Measurements from ENCODE around the gene LPCAT1.
"Not testable (repeated sequence)": the region's sequence is repeated elsewhere in the genome, so short reads cannot be mapped to it uniquely, and the experiment has no call there.

The LPCAT1 gene

DNA sequence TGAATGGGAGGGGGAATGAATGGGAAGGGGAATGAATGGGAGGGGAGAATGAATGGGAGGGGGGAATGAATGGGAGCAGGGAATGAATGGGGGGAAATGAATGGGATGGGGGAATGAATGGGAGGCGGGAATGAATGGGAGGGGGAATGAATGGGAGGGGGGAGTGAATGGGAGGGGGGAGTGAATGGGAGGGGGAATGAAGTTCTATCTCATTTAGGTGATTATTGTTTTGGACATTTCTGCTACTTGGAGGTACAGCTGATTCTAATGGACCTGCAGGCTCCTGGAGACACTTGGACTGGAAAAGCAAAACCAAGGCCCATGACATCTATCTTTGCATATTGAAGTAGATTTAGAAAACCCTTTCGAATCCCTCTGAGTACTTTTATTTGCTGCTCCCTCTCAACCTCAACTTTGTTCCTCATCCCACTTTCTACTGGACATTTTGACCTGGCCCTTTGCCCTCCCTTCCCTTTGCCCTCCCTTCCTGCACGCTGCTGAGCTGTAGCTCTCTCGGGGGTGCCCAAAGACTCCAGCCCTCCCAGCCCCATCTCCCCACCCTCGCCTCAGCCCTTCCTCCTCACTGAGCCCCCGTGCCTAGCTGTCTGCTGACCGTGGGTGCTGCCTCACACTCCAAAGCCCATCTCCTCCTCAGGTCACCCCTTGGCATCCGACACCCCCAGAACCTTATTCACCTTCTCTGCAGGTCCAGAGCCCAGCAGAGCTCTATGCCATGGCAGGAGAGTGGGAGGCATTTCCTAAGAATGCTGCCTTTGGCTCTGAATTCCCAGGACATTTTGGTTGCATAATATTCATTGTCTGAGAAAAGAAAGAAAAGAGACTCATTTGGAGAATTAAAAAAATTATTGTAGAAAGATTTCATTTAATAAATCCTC is 19.9 kb upstream of the LPCAT1 start:
- no peak overlapping the region for H3K4me3 ChIP-seq (ENCODE audit: low read depth, low read length)
- DNase-seq (ENCODE audit: low read depth) = no peak

DNA sequence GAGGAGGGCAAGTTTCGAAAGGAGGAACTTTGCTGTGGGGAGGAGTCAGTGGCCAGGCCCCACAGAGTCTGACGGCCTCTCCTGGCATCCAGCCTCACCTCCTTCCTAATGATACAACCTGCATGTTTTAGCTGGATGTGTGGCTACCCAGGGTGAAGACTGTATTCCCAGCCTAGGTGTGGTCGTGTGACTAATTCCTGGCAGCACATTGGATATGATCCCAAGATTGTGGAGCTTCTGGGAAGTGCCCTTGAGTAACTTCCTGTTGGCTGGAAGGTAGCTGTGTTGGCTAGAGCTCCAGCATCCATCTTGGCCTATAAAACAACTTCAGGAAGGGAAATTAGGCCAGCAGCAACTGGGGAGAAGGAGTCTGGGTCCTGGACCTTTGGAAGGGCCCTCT is 19.0 kb upstream of the LPCAT1 start:
- no peak for DNase-seq (ENCODE audit: low read depth)
- H3K4me3 ChIP-seq (ENCODE audit: low read depth, low read length) = no peak overlapping the region

DNA sequence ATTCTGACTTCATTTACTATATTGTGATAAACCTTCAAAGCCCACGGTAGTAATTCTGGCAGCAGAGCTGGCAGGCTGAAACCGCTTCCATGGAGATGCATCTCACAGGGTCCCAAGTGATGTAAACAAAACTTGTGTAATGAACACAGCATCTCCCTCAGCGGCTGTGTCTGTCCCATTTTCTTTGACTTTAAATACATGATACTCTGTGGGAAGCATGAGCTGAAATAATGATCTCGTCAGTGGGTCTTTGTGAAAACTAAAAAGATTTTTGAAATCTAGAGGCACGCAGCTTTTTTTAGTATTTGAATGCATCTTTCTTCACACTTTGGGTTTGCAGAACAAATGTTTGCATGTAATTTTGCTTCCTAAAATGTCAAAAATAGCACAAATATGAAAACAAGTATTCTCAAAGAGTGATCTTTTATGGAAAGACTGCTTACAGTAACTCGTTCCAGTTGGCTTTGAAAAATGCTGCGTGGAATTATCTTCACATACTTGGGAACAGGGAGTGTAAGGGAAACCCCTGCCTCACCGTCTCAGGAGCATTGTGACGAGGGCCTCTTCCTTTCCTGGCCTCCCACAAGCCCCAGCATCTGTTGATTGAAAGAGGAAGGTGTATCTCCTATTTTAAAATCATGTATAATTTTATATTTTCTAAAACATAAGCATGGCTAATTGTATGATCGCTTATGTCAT is 18.1 kb upstream of the LPCAT1 start:
- no peak overlapping the region for H3K4me3 ChIP-seq (ENCODE audit: low read depth, low read length)
- no peak for DNase-seq (ENCODE audit: low read depth)

DNA sequence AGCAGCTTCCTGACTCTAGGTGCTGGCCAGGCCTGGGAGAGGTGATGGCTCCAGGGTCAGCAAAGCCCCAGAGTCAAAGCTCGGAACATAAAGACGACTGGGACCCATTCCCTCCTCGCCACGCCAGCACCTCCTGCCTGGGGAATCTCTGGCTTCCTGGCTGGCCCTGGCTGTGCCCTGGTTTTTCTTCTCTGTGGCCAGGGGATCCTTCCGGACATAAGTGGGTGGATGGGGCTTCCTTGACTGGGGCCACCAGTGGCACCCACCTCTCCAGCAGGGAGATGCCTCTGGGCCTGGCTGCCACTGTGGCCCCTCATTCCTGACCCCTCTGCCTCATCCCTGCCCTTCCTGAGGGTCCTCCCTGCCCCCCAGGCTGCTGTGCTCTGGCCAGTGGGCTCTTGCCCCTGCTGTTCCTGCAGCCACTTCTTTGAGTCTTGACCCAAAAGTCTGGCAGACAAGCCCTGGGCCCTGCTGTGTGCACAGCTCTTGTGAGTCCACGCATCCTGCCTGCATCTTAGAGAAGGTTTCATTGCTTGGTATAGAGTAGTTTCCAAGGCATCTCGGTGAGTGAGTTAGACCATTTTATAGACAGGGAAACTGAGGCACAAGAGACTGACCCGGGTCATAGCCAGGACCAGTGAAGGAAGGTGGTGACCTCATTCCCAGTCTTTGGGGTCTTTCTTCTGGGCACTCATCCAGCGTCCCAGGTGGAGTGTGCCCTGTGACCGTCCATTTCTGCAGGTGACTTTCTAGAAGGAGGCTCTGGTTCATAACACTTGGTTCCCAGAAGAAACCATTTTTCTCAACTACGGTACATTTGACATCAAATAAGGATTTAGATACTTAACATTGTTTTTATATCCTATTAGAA is 17.3 kb upstream of the LPCAT1 start:
- DNase-seq (ENCODE audit: low read depth) = no peak
- no peak overlapping the region for H3K4me3 ChIP-seq (ENCODE audit: low read depth, low read length)

DNA sequence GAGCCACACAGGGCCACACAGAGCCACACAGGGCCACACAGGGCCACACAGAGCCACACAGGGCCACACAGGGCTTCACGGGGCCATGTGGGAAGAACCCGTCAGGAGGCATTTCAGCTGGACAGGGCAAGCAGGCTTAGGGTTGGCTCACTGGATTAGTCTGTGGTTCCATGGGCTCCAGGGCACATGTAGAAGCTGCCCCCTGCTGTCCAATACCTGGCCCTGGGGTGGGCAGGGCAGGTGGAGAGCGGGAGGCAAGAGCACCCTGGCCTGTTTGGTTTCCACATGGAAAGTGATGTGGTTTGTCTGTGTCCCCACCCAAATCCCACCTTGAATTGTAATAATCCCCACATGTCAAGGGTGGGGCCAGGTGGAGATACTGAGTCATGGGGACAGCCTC is 16.4 kb upstream of the LPCAT1 start:
- no peak for DNase-seq (ENCODE audit: low read depth)

DNA sequence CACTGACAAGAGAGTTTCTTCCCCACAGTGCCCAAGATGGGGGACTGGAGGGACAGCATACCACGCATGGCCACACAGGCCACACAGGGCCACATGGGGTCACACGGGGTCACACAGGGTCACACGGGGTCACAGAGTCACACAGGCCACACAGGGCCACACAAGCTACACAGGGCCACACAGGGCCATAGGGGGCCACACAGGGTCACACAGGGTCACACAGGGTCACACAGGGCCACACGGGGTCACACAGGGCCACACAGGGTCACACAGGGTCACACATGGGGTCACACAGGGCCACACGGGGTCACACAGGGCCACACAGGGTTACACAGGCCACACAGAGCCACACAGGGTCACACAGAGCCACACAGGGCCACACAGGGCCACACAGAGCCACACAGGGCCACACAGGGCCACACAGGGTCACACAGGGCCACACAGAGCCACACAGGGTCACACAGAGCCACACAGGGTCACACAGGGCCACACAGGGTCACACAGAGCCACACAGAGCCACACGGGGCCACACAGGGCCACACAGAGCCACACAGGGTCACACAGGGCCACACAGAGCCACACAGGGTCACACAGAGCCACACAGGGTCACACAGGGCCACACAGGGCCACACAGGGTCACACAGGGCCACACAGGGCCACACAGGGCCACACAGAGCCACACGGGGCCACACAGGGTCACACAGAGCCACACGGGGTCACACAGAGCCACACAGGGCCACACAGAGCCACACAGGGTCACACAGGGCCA is 15.8 kb upstream of the LPCAT1 start:
- not testable (repeated sequence) for DNase-seq (ENCODE audit: low read depth)

More for the DNA sequence above, 16.4 kb upstream of the LPCAT1 start:
- no peak overlapping the region for H3K4me3 ChIP-seq (ENCODE audit: low read depth, low read length)

DNA sequence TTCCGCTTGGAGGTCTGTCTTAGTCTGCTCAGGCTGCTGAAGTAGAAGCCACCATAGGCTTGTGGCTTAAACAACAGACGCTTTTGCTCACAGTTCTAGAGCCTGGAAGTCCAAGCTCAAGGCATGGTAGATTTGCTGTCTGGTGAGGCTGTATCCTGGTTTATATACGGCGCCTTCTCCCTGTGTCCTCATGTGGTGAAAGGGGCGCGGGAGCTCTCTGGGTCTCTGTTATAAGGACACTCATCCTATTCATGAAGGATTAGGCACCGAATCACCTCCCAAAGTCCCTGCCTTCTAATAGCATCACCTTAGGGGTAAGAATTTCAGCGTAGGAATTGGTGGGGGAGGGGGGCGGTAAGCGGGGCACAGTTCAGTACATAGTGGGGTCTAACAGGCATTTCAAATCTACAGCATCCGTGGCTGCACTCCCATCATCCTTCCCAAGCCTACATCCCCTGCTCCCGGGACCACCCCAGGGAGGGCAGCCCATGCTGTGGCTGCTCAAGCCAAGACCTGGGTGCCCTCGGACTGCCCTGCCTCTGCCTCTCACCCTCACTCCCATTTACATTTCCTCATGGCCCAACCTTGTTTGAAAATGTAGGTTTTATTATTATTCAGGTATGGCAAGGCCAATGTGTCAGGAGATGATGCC is 15.1 kb upstream of the LPCAT1 start:
- no peak for DNase-seq (ENCODE audit: low read depth)
- no peak overlapping the region for H3K4me3 ChIP-seq (ENCODE audit: low read depth, low read length)

More for the DNA sequence above, 15.8 kb upstream of the LPCAT1 start:
- not testable (repeated sequence) for H3K4me3 ChIP-seq (ENCODE audit: low read depth, low read length)

DNA sequence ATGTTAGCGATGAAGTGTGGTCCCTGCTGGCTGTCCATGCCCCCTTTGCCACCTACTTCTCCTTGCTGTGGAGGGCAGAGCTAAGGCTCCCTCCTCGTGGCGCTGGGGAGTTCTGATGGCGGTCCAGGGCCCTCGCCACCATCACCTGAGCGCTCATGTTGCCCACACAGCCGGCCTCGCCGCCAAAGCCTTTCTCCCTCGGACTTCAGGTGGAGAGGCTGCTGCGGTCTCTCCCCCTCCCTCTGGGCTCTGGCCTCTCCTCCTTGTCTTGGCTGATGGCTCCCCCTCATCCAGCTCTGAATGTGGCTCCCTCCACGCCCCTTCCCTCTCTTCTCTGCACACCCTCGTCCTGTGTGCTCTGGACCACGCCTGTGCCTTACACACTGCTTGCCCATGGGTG is 14.5 kb upstream of the LPCAT1 start:
- no peak for DNase-seq (ENCODE audit: low read depth)
- H3K4me3 ChIP-seq (ENCODE audit: low read depth, low read length) = no peak overlapping the region

DNA sequence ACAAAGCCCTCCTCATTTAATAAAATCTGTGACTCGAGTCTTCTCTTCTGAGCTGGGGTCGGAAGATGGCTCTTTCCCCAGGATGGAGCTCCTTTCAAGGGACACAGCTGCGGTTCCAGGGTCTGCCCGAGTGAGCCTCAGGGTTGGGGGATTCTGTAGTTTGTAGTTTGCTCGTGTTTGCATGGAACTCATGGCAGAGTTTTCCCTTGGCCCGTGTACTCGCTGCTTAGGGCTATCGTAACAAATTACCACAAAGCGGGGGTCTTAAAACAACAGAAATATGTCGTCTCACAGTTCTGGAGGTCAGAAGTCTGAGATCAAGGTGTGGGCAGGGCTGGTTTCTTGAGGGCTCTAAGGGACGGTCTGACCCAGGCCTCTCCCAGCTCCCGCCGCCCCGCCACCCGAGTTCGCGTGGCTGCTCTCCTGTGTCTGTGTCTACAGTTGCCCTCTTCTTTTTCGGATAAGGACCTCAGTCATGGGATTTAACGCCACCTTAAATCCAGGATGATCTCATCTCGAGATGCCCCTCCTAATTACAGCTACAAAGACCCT is 13.9 kb upstream of the LPCAT1 start:
- DNase-seq (ENCODE audit: low read depth) = no peak

DNA sequence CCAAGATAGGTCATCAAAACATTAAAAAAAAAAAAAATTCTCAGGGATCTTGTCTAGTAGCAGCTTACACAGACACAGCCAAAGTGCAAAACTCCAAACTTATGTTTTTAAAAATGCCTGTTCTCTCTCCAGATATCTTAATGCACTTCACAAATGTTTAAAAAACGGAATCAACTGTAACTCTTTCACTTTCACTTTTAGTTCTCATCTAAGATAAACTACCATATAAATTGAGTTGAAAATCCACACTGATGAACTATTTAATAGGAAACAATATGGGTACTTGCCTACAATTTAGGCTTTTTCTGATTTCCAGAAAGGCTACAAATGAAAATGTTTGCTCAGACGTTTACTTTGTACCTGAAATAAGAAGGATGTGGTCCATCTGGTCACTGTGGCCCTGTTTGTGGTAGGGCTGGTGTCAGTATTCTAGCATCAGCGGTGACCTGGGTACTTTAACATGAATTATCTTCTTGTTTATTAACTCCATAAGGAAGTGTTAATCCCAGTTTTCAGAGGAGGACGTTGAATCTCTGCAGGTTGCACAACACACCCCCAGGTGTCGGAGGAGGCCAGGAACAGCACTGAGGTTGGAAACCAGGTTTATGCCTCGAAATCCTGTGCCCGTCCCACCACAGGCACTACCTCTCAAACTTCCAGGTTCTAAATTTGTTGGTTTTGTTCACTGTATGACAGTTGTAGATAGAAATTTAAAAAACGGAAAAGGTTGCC is 13.3 kb upstream of the LPCAT1 start:
- no peak for DNase-seq (ENCODE audit: low read depth)
- no peak overlapping the region for H3K4me3 ChIP-seq (ENCODE audit: low read depth, low read length)

More for the DNA sequence above, 13.9 kb upstream of the LPCAT1 start:
- H3K4me3 ChIP-seq (ENCODE audit: low read depth, low read length) = no peak overlapping the region

DNA sequence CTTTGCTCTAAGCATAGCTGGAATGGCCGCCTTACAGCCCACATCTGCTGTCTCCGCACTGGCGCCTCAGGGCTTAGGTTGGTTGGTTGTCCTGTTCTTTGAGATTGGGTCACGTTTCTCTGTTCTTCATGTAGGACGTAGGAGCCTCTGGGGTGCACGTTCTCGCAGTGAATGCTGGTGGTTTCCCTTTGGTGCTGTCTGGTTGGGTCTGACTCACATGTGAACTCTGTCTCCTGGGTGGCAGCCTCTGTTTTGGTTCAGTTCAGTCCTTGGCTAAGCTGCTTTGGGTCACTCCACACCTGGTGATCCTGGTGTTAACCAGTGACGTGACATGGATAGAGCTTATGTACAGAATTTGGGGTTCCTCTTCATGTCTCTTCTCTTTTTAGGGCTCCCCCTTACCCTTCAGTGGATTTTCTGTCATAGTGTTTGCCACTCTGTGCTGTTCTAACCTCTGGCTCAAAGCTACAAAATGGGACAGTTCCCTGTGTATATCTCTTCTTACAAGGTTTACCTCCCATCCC is 12.6 kb upstream of the LPCAT1 start:
- no peak overlapping the region for H3K4me3 ChIP-seq (ENCODE audit: low read depth, low read length)
- no peak for DNase-seq (ENCODE audit: low read depth)

DNA sequence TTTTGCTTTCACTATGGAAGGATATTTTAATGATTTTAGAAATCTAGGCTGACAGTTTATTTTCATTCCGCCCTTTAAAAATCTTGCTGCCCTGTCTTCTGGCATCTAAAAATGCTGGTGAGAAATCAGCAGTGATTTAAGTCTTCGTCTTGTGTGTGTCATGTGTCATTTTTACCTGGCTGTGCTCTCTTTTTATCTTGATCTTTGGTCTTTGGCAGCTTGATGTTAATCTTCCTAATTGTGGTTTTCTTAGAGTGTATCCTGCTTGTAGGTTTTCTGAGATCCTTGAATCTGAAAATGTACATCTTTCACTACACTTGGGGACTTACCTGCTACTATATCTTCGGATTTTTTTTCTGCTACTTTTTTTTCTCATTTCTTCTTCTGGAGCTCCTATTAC is 11.9 kb upstream of the LPCAT1 start:
- DNase-seq (ENCODE audit: low read depth) = no peak
- no peak overlapping the region for H3K4me3 ChIP-seq (ENCODE audit: low read depth, low read length)

DNA sequence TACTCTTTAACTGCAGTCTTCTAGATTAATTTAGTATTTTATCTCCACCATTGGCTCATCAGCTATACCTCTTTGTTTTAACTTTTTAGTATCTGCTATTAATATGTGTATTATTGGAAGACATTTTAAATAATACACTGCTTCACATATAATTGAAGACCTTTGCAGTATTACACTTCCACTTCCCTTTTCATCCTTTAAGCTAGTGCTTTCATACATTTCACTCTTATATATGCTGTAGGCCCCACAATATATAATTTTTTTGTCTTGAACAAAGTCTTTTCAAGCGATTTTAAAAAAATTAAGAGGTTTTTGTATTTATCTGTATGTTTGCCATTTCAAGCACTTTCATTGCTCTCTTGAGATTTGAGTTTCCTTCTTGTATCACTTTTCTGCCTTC is 8.6 kb upstream of the LPCAT1 start:
- H3K4me3 ChIP-seq (ENCODE audit: low read depth, low read length) = no peak overlapping the region
- no peak for DNase-seq (ENCODE audit: low read depth)

DNA sequence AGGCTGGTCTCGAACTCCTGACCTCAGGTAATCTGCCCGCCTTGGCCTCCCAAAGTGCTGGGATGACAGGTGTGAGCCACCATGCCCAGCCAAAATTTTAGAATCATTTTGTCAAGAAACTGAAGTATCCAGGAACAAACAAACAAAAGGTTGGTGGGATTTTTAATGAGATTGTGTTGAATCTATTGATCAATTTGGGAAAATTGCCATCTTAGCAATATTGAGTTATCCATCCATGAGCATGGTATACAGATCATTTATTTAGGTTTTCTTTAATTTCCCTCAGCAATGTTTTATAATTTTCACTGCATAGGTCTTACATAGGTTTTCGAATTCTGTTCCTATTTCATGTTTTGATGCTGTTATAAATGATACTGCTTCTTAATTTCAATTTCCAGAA is 5.7 kb upstream of the LPCAT1 start:
- no peak overlapping the region for H3K4me3 ChIP-seq (ENCODE audit: low read depth, low read length)
- DNase-seq (ENCODE audit: low read depth) = no peak

DNA sequence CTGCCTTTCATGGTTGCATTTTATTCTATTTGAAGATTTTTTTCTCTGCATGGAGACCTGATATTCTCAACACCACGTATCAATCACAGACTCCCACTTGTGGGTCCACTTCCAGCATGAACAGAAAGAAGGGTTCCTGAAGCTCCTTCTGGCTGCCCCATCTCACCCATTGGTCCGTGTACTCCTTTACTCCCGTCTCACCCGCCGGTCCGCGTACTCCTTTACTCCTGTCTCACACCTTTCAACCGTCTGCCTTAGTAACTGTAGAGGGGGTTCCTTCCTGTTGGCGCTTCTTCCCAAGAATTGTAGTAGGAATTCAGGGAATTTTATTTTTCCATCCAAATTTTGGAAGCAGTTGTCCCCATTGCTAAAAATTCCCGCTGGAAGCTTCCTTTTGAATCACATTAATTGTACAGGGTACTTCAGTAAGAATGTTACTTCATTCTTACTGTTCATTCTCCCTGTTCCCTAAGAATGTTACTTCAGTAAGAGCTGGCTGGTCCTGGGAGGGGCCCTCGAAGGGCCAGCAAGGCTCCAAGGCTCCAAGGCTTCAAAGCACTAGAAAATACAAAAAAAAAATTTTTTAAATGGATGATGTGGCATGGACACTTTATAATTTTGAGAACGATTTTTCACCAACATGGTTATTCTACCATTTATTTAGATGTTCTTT is 3.9 kb upstream of the LPCAT1 start:
- DNase-seq (ENCODE audit: low read depth) = no peak
- no peak overlapping the region for H3K4me3 ChIP-seq (ENCODE audit: low read depth, low read length)

DNA sequence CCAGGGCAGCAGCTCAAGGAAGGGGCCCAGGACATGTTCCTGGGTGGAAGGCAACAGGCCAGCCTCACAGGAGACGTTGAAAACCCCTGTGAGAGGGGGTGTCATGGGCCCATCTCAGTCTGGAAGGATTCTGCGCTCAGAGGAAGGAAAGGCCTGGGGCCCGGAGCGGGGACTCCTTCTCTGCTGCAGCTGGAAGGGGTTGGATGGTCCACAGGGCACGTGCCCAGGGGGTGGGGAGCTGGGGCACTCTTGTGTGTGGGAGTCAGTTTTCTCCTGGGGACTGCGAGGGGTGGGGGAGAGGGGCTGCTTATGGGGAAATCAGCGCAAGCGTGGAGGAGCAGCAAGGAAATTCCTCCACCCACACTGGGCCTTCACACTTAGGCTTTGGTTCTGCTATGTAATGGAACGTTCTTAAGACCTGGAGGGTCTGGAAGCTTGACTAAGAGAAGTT is 2.9 kb upstream of the LPCAT1 start:
- H3K4me3 ChIP-seq (ENCODE audit: low read depth, low read length) = no peak overlapping the region
- DNase-seq (ENCODE audit: low read depth) = no peak

DNA sequence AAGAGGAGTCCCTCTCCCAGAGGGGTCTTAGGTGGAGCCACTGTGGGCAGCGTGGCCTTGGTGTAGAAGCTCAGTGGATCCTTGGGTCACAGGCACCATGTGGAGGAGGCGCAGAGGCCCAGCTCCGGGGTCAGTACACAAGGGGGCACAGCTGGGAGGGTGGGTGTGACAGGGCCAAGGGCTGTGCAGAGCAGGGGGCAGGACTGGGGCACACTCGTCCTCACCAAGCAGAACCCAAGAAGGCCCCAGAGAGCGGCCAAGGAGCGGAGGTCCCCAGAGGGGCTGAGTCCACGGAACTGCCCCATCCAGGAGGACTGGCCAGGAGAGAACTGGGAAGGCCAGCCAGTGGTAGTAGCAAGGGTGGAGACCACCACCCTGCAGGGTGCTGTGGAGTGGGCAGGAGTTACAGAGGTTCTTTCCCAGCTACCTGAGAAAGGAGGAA is 2.5 kb upstream of the LPCAT1 start:
- DNase-seq (ENCODE audit: low read depth) = no peak
- H3K4me3 ChIP-seq (ENCODE audit: low read depth, low read length) = no peak overlapping the region

All from skeletal muscle cell (primary cell).